ENCODE measurements around the gene CASP10. TPM values are rescaled to one million over a fixed set of nuclear protein-coding genes. Genes with fewer than 3 reads are reported as not detected.

CASP10 gene
- total RNA-seq, 1 donor from 2014 or later, result 2.6 TPM

DNA sequence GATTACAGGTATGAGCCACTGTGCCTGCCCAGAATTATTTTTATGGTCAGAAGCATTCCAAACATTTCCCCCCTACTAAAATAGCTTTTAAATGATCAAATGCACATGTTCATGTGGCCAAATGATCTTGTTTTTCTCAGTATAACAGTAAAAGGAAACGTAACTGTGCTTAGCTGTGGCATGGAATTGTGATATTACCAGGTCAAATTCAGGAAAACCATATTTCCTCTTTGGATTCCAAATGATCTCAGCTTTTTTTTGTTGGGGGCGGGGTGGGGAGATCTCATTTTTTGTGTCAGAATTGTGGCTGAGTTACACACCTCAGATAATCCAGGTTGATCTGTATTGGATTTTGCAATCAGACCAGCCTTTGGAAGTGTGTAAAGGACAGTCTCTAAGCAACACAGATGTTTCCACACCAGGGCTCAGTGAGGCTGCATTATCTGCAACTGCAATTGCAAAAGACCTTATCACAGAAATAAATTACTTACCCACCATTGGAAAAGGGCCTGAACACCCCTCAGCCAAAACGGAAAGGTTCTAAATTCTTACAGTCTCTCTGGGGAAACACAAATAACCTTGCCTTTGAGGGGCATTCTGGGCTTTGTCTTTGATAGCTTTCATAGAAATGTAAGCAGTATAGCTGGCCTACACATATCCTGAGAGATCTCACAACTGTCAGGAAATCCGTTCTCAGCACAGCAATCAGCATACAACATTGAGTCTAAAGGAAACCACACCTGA lies 8.4 kb downstream of the CASP10 start:
- DNase-seq (ENCODE audit: low read depth) (no peak), FAIRE-seq (no peak)
- TF ChIP-seq, protein P1, sequence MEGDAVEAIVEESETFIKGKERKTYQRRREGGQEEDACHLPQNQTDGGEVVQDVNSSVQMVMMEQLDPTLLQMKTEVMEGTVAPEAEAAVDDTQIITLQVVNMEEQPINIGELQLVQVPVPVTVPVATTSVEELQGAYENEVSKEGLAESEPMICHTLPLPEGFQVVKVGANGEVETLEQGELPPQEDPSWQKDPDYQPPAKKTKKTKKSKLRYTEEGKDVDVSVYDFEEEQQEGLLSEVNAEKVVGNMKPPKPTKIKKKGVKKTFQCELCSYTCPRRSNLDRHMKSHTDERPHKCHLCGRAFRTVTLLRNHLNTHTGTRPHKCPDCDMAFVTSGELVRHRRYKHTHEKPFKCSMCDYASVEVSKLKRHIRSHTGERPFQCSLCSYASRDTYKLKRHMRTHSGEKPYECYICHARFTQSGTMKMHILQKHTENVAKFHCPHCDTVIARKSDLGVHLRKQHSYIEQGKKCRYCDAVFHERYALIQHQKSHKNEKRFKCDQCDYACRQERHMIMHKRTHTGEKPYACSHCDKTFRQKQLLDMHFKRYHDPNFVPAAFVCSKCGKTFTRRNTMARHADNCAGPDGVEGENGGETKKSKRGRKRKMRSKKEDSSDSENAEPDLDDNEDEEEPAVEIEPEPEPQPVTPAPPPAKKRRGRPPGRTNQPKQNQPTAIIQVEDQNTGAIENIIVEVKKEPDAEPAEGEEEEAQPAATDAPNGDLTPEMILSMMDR (IDR thresholded peaks at IDR 0.05; ENCODE audit: insufficient read depth, low read length, severe bottlenecking), result no peak
- H3K27me3 ChIP-seq (ENCODE audit: control insufficient read depth, insufficient read depth, low read length), result no peaks in the 10 kb centered on the region
- H3K36me3 ChIP-seq (ENCODE audit: control insufficient read depth, insufficient read depth, low read length), result no peaks in the 10 kb centered on the region
- no peak overlapping the region for H3K4me3 ChIP-seq (ENCODE audit: low read depth, low read length)

DNA sequence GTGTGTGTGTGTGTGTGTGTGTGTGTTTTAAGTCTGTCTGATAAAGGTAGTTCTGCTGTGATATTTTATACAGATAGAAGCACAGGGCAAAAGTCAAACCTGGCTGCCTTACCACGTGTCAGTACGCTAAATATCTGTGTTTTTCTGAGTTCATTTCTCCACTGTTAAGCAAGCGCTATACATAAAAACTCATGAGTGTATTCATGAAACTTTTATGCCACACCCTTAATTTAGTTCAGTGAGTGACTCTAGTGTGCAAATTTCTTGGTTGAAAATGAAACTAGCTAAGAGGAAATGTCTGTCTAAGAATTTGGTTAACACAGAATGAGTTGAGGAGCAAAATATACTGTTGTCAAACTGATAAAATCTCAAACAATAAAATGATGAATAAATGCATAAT lies 11.2 kb downstream of the CASP10 start:
- H3K36me3 ChIP-seq (ENCODE audit: control insufficient read depth, insufficient read depth, low read length), result no peaks in the 10 kb centered on the region
- TF ChIP-seq, protein P1 (IDR thresholded peaks at IDR 0.05; ENCODE audit: insufficient read depth, low read length, severe bottlenecking), result no peak
- H3K4me3 ChIP-seq (ENCODE audit: low read depth, low read length), result no peak overlapping the region
- H3K27me3 ChIP-seq (ENCODE audit: control insufficient read depth, insufficient read depth, low read length), result no peaks in the 10 kb centered on the region
- no peak for FAIRE-seq
- no peak for DNase-seq (ENCODE audit: low read depth)

DNA sequence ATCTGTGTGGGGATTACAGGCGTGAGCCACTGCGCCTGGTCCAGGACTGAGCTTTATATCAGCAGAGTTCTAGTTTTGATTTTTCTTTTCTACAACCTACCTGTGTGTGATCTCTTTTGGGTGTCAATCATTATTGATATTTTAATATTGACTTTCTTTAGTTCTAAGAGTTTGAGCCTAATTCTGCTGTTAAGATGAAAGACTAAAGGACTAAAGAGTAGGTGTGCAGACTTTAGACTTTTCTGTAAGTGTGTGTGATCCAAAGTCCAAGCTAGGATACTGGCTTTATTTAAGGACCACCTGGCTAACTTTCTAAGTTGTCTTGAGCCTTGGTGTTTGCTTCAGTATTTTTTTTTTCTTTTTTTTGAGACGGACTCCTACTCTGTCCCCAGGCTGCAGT lies 12.4 kb downstream of the CASP10 start:
- TF ChIP-seq, protein P1 (IDR thresholded peaks at IDR 0.05; ENCODE audit: insufficient read depth, low read length, severe bottlenecking), result no peak
- Histone ChIP-seq H3K36me3 (ENCODE audit: control insufficient read depth, insufficient read depth, low read length) (peaks cover under 1% of the 10 kb centered on the region), H3K27me3 (ENCODE audit: control insufficient read depth, insufficient read depth, low read length) (no peaks in the 10 kb centered on the region), H3K4me3 (ENCODE audit: low read depth, low read length) (no peak overlapping the region)
- FAIRE-seq (no peak), DNase-seq (ENCODE audit: low read depth) (no peak)

DNA sequence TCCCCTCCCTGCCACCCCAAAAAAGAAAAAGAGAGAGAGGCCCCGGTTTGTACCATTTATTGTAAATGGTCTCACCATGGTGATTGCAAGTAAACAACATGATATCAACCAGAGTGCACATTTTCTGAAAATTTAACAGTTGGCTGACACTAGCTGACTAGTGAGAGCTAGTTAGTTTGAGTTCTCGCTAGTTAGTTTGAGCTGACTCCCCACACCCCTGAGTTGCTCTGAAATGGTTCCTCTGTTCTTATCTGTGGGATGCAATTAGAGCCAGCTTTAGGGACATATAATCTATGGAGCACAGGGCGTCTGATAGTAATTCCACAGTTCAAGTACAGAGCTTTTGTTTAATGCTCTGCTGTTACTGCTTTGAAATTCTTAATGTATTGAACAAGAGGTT lies 13.1 kb downstream of the CASP10 start:
- H3K4me3 ChIP-seq (ENCODE audit: low read depth, low read length), result no peak overlapping the region
- H3K27me3 ChIP-seq (ENCODE audit: control insufficient read depth, insufficient read depth, low read length), result no peaks in the 10 kb centered on the region
- DNase-seq (ENCODE audit: low read depth), result no peak
- TF ChIP-seq, protein P1 (IDR thresholded peaks at IDR 0.05; ENCODE audit: insufficient read depth, low read length, severe bottlenecking), result no peak
- H3K36me3 ChIP-seq (ENCODE audit: control insufficient read depth, insufficient read depth, low read length), result peaks cover 2% of the 10 kb centered on the region
- FAIRE-seq, result no peak

DNA sequence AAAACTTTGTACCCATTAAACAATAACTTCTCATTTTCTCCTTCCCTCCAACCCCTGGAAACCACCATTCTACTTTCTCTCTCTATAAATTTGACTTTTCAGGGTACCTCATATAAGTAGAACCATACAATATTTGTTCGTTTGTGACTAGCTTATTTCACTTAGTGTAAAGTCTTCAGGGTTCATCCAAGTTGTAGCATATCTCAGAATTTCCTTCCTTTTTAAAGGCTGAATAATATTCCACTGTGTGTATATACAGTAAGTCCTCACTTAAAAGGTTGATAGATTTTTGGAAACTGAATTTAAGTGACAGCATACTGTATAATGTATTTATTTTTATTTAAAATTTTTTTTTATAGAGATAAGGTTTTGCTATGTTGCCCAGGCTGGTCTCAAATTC lies 13.9 kb downstream of the CASP10 start:
- DNase-seq (ENCODE audit: low read depth) (no peak), FAIRE-seq (no peak)
- peaks cover 2% of the 10 kb centered on the region for H3K36me3 ChIP-seq (ENCODE audit: control insufficient read depth, insufficient read depth, low read length)
- no peak overlapping the region for H3K4me3 ChIP-seq (ENCODE audit: low read depth, low read length)
- no peaks in the 10 kb centered on the region for H3K27me3 ChIP-seq (ENCODE audit: control insufficient read depth, insufficient read depth, low read length)
- TF ChIP-seq, protein P1 (IDR thresholded peaks at IDR 0.05; ENCODE audit: insufficient read depth, low read length, severe bottlenecking), result no peak

DNA sequence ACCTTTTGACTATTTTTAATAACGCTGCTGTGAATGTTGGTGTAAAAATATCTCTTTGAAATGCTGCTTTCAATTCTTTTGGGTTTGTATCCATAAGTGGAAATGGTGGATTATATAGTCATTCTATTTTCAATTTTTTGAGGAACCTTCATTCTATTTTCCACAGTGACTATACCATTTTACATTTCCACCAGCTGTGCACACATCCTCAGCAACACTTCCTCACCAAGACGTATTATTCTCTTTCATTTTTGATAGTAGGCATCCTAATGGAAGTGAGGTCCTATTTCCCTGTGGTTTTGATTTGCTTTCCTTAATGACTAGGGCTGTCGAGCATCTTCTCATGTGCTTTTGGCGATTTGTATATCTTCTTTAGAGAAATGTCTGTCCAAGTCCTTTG lies 14.8 kb downstream of the CASP10 start:
- H3K36me3 ChIP-seq (ENCODE audit: control insufficient read depth, insufficient read depth, low read length), result peaks cover 2% of the 10 kb centered on the region
- H3K4me3 ChIP-seq (ENCODE audit: low read depth, low read length), result no peak overlapping the region
- FAIRE-seq, result no peak

More for the DNA sequence above, 14.8 kb downstream of the CASP10 start:
- DNase-seq (ENCODE audit: low read depth), result no peak
- TF ChIP-seq, protein P1 (IDR thresholded peaks at IDR 0.05; ENCODE audit: insufficient read depth, low read length, severe bottlenecking), result no peak
- H3K27me3 ChIP-seq (ENCODE audit: control insufficient read depth, insufficient read depth, low read length), result no peaks in the 10 kb centered on the region
